GM12875 (cell line): ENCODE results near the gene C2CD3.

Experiments used
- H3K4me3 ChIP-seq: one replicate; pipeline ENCODE4 v1.5.1; 2011; ENCODE audit warnings: low read depth, low read length, control low read depth
- CTCF ChIP-seq: IDR thresholded peaks from 2 replicates; pipeline ENCODE4 v1.5.1; 2011; ENCODE audit warnings: low read depth, mild to moderate bottlenecking, control low read depth, inconsistent platforms, low read length, moderate library complexity, borderline replicate concordance; ENCODE audit not compliant: insufficient read depth

The C2CD3 gene

GRCh38 chr11:74100231-74100630 lies 70.6 kb downstream of the C2CD3 start:
- no peak overlapping the region for H3K4me3 ChIP-seq
- no peak for TF ChIP-seq CTCF

- no peak overlapping the region for H3K4me3 ChIP-seq
- TF ChIP-seq CTCF = no peak
These were observed 73.0 kb downstream of the C2CD3 start for GRCh38 chr11:74097686-74098237.

GRCh38 chr11:74094393-74094792 lies 76.4 kb downstream of the C2CD3 start:
- no peak for TF ChIP-seq CTCF
- H3K4me3 ChIP-seq = no peak overlapping the region

- no peak for TF ChIP-seq CTCF
- H3K4me3 ChIP-seq = no peak overlapping the region
These were observed 78.4 kb downstream of the C2CD3 start for GRCh38 chr11:74092425-74092824.

- TF ChIP-seq CTCF = no peak
- H3K4me3 ChIP-seq = no peak overlapping the region
These were observed 79.3 kb downstream of the C2CD3 start for GRCh38 chr11:74091549-74091948.

- no peak overlapping the region for H3K4me3 ChIP-seq
- peak; percentile 21; the same call in 1 of the 2 replicates for TF ChIP-seq CTCF
These were observed 80.1 kb downstream of the C2CD3 start for GRCh38 chr11:74090701-74091100.

GRCh38 chr11:74086242-74086884 lies 84.4 kb downstream of the C2CD3 start:
- no peak overlapping the region for H3K4me3 ChIP-seq
- no peak for TF ChIP-seq CTCF
